Measurements from ENCODE around the gene HPCAL4.

DNA sequence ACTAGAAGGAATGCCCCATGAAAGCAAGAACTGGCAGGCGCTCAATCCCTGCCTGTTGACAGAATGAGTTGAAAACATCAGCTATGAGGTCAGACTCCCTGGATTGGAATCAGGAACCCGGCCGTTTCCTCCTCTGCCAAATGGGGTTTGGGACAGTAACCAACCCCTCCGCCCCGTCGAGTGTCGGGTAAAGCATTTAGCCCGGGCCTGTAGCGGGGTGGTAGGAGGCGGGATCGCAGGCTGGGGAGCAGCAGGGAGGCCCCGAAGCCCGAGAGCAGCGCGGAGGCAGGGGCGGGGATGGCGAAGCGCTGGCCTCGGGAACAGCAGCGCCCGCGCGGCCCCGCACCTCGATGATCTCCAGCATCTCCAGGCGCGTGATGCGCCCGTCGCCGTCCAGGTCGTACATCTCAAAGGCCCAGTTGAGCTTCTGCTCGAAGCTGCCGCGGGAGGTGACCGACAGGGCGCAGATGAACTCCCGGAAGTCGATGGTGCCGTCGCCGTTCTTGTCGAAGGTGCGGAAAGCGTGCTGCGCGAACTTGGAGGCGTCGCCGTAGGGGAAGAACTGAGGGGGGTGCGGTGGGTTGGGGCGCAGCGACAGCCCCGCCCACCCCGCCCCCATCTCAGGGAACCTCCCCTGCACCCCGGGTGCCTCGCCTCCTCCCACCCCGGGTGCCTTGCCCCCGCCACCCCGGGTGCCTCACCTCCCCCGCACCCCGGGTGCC lies 7.5 kb downstream of the HPCAL4 start:
- TF ChIP-seq YY1 (tag by site-specific recombination; IDR thresholded peaks at IDR 0.05) (no peak), ZBTB8A (tag by site-specific recombination; IDR thresholded peaks at IDR 0.05) (no peak), HOXC10 (CRISPR knock-in tag; IDR thresholded peaks at IDR 0.05) (no peak), BCL11A (tag by site-specific recombination; IDR thresholded peaks at IDR 0.05; ENCODE audit: low read depth) (no peak), KLF8 (tag by site-specific recombination; IDR thresholded peaks at IDR 0.05) (no peak), ZNF585B (tag by site-specific recombination; IDR thresholded peaks at IDR 0.05) (no peak), ZNF19 (tag by site-specific recombination; IDR thresholded peaks at IDR 0.05; ENCODE audit: low read depth) (no peak)
- TF ChIP-seq, protein P1, sequence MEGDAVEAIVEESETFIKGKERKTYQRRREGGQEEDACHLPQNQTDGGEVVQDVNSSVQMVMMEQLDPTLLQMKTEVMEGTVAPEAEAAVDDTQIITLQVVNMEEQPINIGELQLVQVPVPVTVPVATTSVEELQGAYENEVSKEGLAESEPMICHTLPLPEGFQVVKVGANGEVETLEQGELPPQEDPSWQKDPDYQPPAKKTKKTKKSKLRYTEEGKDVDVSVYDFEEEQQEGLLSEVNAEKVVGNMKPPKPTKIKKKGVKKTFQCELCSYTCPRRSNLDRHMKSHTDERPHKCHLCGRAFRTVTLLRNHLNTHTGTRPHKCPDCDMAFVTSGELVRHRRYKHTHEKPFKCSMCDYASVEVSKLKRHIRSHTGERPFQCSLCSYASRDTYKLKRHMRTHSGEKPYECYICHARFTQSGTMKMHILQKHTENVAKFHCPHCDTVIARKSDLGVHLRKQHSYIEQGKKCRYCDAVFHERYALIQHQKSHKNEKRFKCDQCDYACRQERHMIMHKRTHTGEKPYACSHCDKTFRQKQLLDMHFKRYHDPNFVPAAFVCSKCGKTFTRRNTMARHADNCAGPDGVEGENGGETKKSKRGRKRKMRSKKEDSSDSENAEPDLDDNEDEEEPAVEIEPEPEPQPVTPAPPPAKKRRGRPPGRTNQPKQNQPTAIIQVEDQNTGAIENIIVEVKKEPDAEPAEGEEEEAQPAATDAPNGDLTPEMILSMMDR (tag by site-specific recombination; IDR thresholded peaks at IDR 0.05): no peak
- TF ChIP-seq, protein P2, sequence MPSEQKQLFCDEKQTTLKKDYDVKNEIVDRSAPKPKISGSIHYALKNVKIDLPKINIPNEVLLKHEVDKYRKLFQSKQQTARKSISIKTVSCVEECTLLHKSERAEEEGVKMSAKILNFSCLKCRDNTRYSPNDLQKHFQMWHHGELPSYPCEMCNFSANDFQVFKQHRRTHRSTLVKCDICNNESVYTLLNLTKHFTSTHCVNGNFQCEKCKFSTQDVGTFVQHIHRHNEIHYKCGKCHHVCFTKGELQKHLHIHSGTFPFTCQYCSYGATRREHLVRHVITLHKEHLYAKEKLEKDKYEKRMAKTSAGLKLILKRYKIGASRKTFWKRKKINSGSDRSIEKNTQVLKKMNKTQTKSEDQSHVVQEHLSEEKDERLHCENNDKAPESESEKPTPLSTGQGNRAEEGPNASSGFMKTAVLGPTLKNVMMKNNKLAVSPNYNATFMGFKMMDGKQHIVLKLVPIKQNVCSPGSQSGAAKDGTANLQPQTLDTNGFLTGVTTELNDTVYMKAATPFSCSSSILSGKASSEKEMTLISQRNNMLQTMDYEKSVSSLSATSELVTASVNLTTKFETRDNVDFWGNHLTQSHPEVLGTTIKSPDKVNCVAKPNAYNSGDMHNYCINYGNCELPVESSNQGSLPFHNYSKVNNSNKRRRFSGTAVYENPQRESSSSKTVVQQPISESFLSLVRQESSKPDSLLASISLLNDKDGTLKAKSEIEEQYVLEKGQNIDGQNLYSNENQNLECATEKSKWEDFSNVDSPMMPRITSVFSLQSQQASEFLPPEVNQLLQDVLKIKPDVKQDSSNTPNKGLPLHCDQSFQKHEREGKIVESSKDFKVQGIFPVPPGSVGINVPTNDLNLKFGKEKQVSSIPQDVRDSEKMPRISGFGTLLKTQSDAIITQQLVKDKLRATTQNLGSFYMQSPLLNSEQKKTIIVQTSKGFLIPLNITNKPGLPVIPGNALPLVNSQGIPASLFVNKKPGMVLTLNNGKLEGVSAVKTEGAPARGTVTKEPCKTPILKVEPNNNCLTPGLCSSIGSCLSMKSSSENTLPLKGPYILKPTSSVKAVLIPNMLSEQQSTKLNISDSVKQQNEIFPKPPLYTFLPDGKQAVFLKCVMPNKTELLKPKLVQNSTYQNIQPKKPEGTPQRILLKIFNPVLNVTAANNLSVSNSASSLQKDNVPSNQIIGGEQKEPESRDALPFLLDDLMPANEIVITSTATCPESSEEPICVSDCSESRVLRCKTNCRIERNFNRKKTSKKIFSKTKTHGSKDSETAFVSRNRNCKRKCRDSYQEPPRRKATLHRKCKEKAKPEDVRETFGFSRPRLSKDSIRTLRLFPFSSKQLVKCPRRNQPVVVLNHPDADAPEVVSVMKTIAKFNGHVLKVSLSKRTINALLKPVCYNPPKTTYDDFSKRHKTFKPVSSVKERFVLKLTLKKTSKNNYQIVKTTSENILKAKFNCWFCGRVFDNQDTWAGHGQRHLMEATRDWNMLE (tag by site-specific recombination; conservative IDR thresholded peaks at IDR 0.05; ENCODE audit: low read depth): no peak
- TF ChIP-seq, protein P3, sequence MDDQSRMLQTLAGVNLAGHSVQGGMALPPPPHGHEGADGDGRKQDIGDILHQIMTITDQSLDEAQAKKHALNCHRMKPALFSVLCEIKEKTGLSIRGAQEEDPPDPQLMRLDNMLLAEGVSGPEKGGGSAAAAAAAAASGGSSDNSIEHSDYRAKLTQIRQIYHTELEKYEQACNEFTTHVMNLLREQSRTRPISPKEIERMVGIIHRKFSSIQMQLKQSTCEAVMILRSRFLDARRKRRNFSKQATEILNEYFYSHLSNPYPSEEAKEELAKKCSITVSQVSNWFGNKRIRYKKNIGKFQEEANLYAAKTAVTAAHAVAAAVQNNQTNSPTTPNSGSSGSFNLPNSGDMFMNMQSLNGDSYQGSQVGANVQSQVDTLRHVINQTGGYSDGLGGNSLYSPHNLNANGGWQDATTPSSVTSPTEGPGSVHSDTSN (CRISPR knock-in tag; IDR thresholded peaks at IDR 0.05): no peak
- TF ChIP-seq, protein P4, sequence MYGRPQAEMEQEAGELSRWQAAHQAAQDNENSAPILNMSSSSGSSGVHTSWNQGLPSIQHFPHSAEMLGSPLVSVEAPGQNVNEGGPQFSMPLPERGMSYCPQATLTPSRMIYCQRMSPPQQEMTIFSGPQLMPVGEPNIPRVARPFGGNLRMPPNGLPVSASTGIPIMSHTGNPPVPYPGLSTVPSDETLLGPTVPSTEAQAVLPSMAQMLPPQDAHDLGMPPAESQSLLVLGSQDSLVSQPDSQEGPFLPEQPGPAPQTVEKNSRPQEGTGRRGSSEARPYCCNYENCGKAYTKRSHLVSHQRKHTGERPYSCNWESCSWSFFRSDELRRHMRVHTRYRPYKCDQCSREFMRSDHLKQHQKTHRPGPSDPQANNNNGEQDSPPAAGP (tag by site-specific recombination; IDR thresholded peaks at IDR 0.05): no peak

Measured in HEK293 (cell line).